ENCODE data around the gene CDH4.

CDH4 gene

GRCh38 chr20:61895016-61895415 lies 643.0 kb downstream of the CDH4 start:
- Histone ChIP-seq H3K27ac (ENCODE audit: extremely low read depth, low read depth, low read length) (no peak overlapping the region), H3K36me3 (ENCODE audit: control insufficient read depth in 2 of 2, insufficient read depth in 1 of 2, low read length in 2 of 2) (no peaks in the 10 kb centered on the region), H3K4me3 (ENCODE audit: low read depth, low read length) (no peak overlapping the region), H3K9me3 (ENCODE audit: control insufficient read depth, insufficient read depth, low read depth, low read length) (no peaks in the 10 kb centered on the region), H3K4me1 (ENCODE audit: control insufficient read depth, insufficient read depth, low read length) (no peaks in the 10 kb centered on the region)
- ChIA-PET CTCF (no interaction called here), POLR2A (no interaction called here)
- TF ChIP-seq ZNF747 (tag by site-specific recombination; IDR thresholded peaks at IDR 0.05) (no peak), ZNF837 (tag by site-specific recombination; IDR thresholded peaks at IDR 0.05) (no peak), ZNF449 (tag by site-specific recombination; IDR thresholded peaks at IDR 0.05) (no peak), ZNF692 (tag by site-specific recombination; IDR thresholded peaks at IDR 0.05) (0 out of 2 replicates have a peak, but pooled peaks have one; percentile 25)

GRCh38 chr20:61895686-61896057 lies 643.6 kb downstream of the CDH4 start:
- no peaks in the 10 kb centered on the region for H3K4me1 ChIP-seq (ENCODE audit: control insufficient read depth, insufficient read depth, low read length)
- TF ChIP-seq KLF17 (tag by site-specific recombination; IDR thresholded peaks at IDR 0.05) (no peak), ZNF677 (tag by site-specific recombination; IDR thresholded peaks at IDR 0.05) (no peak), YY2 (tag by site-specific recombination; IDR thresholded peaks at IDR 0.05) (no peak), HOXC10 (CRISPR knock-in tag; IDR thresholded peaks at IDR 0.05) (no peak), ZNF621 (tag by site-specific recombination; IDR thresholded peaks at IDR 0.05) (no peak), ZFHX2 (tag by site-specific recombination; conservative IDR thresholded peaks at IDR 0.05) (no peak), ZNF660 (tag by site-specific recombination; IDR thresholded peaks at IDR 0.05) (no peak), ZNF175 (tag by site-specific recombination; IDR thresholded peaks at IDR 0.05) (no peak), ZNF202 (tag by site-specific recombination; IDR thresholded peaks at IDR 0.05; ENCODE audit: borderline replicate concordance) (no peak), ZNF560 (tag by site-specific recombination; IDR thresholded peaks at IDR 0.05; ENCODE audit: borderline replicate concordance) (no peak), ZNF394 (tag by site-specific recombination; IDR thresholded peaks at IDR 0.05; ENCODE audit: borderline replicate concordance) (no peak), ZNF112 (tag by site-specific recombination; IDR thresholded peaks at IDR 0.05) (no peak)
- no peaks in the 10 kb centered on the region for H3K9me3 ChIP-seq (ENCODE audit: control insufficient read depth, insufficient read depth, low read depth, low read length)
- CTCF ChIA-PET, result interaction anchor here (0.6 to 1.7 kb wide), 11 partner anchors 9 to 786 kb away, joined by 3 to 8 read pairs (median 4); no protein-coding TSS in a partner anchor
- no peak overlapping the region for H3K27ac ChIP-seq (ENCODE audit: extremely low read depth, low read depth, low read length)
- H3K4me3 ChIP-seq (ENCODE audit: low read depth, low read length), result no peak overlapping the region
- POLR2A ChIA-PET, result interaction anchor here (0.9 kb wide), 1 partner anchor 9 kb away, joined by 3 read pairs; no protein-coding TSS in a partner anchor
- H3K36me3 ChIP-seq (ENCODE audit: control insufficient read depth in 2 of 2, insufficient read depth in 1 of 2, low read length in 2 of 2), result no peaks in the 10 kb centered on the region

GRCh38 chr20:61896058-61896961 lies 644.2 kb downstream of the CDH4 start:
- no peaks in the 10 kb centered on the region for H3K9me3 ChIP-seq (ENCODE audit: control insufficient read depth, insufficient read depth, low read depth, low read length)
- POLR2A ChIA-PET, result interaction anchor here (0.9 kb wide), 1 partner anchor 10 kb away, joined by 3 read pairs; no protein-coding TSS in a partner anchor
- H3K4me1 ChIP-seq (ENCODE audit: control insufficient read depth, insufficient read depth, low read length), result no peaks in the 10 kb centered on the region
- no peak overlapping the region for H3K4me3 ChIP-seq (ENCODE audit: low read depth, low read length)
- CTCF ChIA-PET, result interaction anchor here (0.6 to 1.7 kb wide), 22 partner anchors 9 to 1953 kb away, joined by 3 to 8 read pairs (median 3); no protein-coding TSS in a partner anchor
- no peak overlapping the region for H3K27ac ChIP-seq (ENCODE audit: extremely low read depth, low read depth, low read length)
- no peaks in the 10 kb centered on the region for H3K36me3 ChIP-seq (ENCODE audit: control insufficient read depth in 2 of 2, insufficient read depth in 1 of 2, low read length in 2 of 2)
- TF ChIP-seq MEIS1 (CRISPR knock-in tag; IDR thresholded peaks at IDR 0.05; ENCODE audit: borderline replicate concordance) (no peak), ZNF398 (tag by site-specific recombination; IDR thresholded peaks at IDR 0.05) (no peak), PATZ1 (tag by site-specific recombination; IDR thresholded peaks at IDR 0.05) (peak; percentile 57)
